OCI-LY7 (cell line): ENCODE data around the gene SASH1. TPM values are rescaled to one million over a fixed set of nuclear protein-coding genes. Genes with fewer than 3 reads are reported as not detected.

Experiments used
- Bru-seq: library from RNA; stranded (reverse); fragments of 400-500 nt; gene quantifications from one replicate; lab custom pipeline; 2021; lab: Mats Ljungman, UMichigan
- BruChase-seq, 2 experiments: library from RNA; stranded (reverse); fragments of 400-500 nt; gene quantifications; one replicate each; lab custom pipeline; 2021; lab: Mats Ljungman, UMichigan
- BruUV-seq: library from RNA; stranded (reverse); fragments of 400-500 nt; replicated peaks from 2 replicates; lab custom pipeline; 2021; lab: Mats Ljungman, UMichigan
- CTCF ChIA-PET: fragments of 300-600 bp; sonication (Branson Sonifier 250); formaldehyde crosslinking; loops from one replicate; lab custom pipeline; 2022; ENCODE audit warnings: antibody characterized with exemption; ENCODE audit not compliant: unreplicated experiment; lab: Charles Lee
- POLR2A ChIA-PET: fragments of 300-600 bp; sonication (Branson Sonifier 250); formaldehyde crosslinking; loops from one replicate; lab custom pipeline; 2022; ENCODE audit warnings: antibody characterized with exemption; lab: Charles Lee
- DNase-seq: peaks from one replicate; pipeline ENCODE4 v3.0.0-alpha.2; 2015; ENCODE audit warnings: low spot score
- H2AFZ ChIP-seq: fragments of 200-600 bp; sonication (generic), shearing (Covaris generic); 2 replicates; pipeline ENCODE4 v1.6.1; 2014; ENCODE audit warnings: mild to moderate bottlenecking, antibody characterized with exemption, low read length, moderate library complexity
- H3K27ac ChIP-seq: fragments of 200-600 bp; sonication (generic); 2 replicates; pipeline ENCODE4 v1.5.1; 2014; ENCODE audit warnings: mixed run types, low read depth, mild to moderate bottlenecking, moderate library complexity, low read length, inconsistent platforms; ENCODE audit not compliant: poor library complexity, severe bottlenecking
- H3K36me3 ChIP-seq: fragments of 200-600 bp; sonication (generic); 2 replicates; pipeline ENCODE4 v1.6.1; 2014; ENCODE audit warnings: mild to moderate bottlenecking, antibody characterized with exemption, low read length, moderate library complexity, mixed read lengths; ENCODE audit not compliant: insufficient read depth
- H3K4me1 ChIP-seq: fragments of 200-600 bp; sonication (generic); 2 replicates; pipeline ENCODE4 v1.5.1; 2014; ENCODE audit warnings: mild to moderate bottlenecking, low read length; ENCODE audit not compliant: insufficient read depth, poor library complexity, severe bottlenecking
- H3K4me2 ChIP-seq: fragments of 200-600 bp; sonication (generic); 2 replicates; pipeline ENCODE4 v1.6.1; 2014; ENCODE audit warnings: mild to moderate bottlenecking, low read length
- H3K4me3 ChIP-seq: fragments of 200-600 bp; sonication (generic); 2 replicates; pipeline ENCODE4 v1.5.1; 2014; ENCODE audit warnings: mild to moderate bottlenecking, low read depth, low read length; ENCODE audit not compliant: poor library complexity, severe bottlenecking
- H3K79me2 ChIP-seq: fragments of 200-600 bp; sonication (generic); 2 replicates; pipeline ENCODE4 v1.6.1; 2016; ENCODE audit warnings: low read depth, mild to moderate bottlenecking, low read length, moderate library complexity, mixed read lengths; ENCODE audit not compliant: insufficient read depth
- H3K9me2 ChIP-seq: fragments of 200-600 bp; sonication (generic); 2 replicates; pipeline ENCODE4 v1.6.1; 2016; ENCODE audit warnings: mild to moderate bottlenecking, low read length, mixed read lengths; ENCODE audit not compliant: insufficient read depth
- H3K9me3 ChIP-seq: fragments of 200-600 bp; sonication (generic); 2 replicates; pipeline ENCODE4 v1.6.1; 2014; ENCODE audit warnings: mild to moderate bottlenecking, mixed run types, low read length, mixed read lengths
- H4K20me1 ChIP-seq: fragments of 200-600 bp; sonication (generic); 2 replicates; pipeline ENCODE4 v1.6.1; 2014; ENCODE audit warnings: mild to moderate bottlenecking, antibody characterized with exemption, low read length, moderate library complexity, mixed read lengths; ENCODE audit not compliant: insufficient read depth
- EZH2phosphoT487 ChIP-seq: fragments of 200-600 bp; sonication (generic); IDR thresholded peaks from 2 replicates; pipeline ENCODE4 v1.6.1; 2018; ENCODE audit warnings: low read depth, borderline replicate concordance, mild to moderate bottlenecking, mixed run types, antibody characterized with exemption, low read length, moderate library complexity, mixed read lengths
- intact Hi-C: fragments of 100-400 bp; cut with micrococcal nuclease; formaldehyde crosslinking; loops from one replicate; pipeline ENCODE4 v1.10.0; 2022; ENCODE audit not compliant: unreplicated experiment
- long read RNA-seq: library from polyadenylated mRNA; stranded (forward); transcript quantifications from one replicate; pipeline ENCODE4 v2.0.0, GENCODE V29; 2022
- total RNA-seq, 2 experiments: library from RNA; depleted of rRNA in 1 of 2; stranded (reverse); fragments of >200 nt in 1 of 2; shearing (Covaris generic) in 1 of 2; gene quantifications; 2 replicates each; pipeline ENCODE4 v1.2.3, GENCODE V29; 2014 to 2022
- TF ChIP-seq, protein P1 (sequence below): fragments of 200-600 bp; sonication (generic); conservative IDR thresholded peaks from 2 replicates; pipeline ENCODE4 v1.5.1; 2014; ENCODE audit warnings: mild to moderate bottlenecking, antibody characterized with exemption, low read length, moderate library complexity, mixed read lengths

SASH1 gene
- total RNA-seq (2014; rRNA removed; shearing (Covaris generic)) (not detected in 2 replicates), total RNA-seq (2022) (not detected in 2 replicates), Bru-seq, nascent RNA (percentile 6 among the genes with signal in this experiment), BruChase-seq, experiment 1, labeled RNA remaining after a 6-hour chase (percentile 4 among the genes with signal in this experiment), BruChase-seq, experiment 2, labeled RNA remaining after a 2-hour chase (percentile 7 among the genes with signal in this experiment)
- long read RNA-seq, result 0 reads

DNA sequence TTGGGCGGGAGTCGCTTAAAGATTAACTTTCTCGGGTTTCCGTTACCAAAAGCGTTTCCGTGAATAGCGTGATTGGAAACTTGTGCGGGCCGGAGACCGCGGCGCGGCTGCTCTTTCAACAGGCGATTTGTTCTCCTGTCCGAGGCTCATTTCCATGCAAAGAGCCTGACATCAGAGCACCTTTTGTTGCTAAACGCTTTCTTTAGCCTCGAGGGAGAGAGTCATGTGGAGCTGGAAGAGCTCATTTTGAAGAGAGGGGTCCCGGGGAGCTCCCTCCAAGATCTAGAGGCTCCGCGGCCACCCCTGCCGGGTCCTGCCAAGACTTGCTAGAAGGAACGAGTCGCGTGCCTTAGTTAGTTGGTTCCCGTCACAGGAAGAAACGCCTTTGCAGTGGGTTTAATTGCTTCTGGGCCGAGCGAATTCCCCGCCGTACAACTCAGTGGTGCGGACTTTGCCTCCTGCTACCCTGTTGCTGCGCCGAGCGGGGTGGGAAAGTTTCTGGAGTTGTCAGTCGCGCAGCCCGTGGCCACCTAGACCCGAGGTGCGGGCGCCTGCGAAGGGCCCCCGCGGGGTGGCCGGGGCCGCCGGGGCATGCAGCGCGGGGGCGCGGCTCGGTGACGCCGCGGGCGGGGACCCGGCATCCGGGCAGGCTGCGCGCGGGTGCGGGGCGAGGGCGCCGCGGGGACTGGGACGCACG, at the start of gene SASH1:
SASH1 (plus strand) TSS at position 489 of the 697 bp plus-strand sequence. CDS start 230 bp downstream, outside the sequence.
- no peak for DNase-seq
- TF ChIP-seq EZH2phosphoT487, result no peak
- TF ChIP-seq, protein P1, sequence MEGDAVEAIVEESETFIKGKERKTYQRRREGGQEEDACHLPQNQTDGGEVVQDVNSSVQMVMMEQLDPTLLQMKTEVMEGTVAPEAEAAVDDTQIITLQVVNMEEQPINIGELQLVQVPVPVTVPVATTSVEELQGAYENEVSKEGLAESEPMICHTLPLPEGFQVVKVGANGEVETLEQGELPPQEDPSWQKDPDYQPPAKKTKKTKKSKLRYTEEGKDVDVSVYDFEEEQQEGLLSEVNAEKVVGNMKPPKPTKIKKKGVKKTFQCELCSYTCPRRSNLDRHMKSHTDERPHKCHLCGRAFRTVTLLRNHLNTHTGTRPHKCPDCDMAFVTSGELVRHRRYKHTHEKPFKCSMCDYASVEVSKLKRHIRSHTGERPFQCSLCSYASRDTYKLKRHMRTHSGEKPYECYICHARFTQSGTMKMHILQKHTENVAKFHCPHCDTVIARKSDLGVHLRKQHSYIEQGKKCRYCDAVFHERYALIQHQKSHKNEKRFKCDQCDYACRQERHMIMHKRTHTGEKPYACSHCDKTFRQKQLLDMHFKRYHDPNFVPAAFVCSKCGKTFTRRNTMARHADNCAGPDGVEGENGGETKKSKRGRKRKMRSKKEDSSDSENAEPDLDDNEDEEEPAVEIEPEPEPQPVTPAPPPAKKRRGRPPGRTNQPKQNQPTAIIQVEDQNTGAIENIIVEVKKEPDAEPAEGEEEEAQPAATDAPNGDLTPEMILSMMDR, result no peak
- ChIA-PET CTCF (no interaction called here), POLR2A (no interaction called here)
- BruUV-seq, result no TSS peak
- Histone ChIP-seq H3K79me2 (no peaks in the 10 kb centered on the region), H3K4me1 (no peaks in the 10 kb centered on the region), H4K20me1 (no peaks in the 10 kb centered on the region), H3K4me2 (no peak within 1 kb of the TSS), H3K9me2 (no peaks in the 10 kb centered on the region), H3K27ac (no peak within 1 kb of the TSS), H2AFZ (no peak within 1 kb of the TSS), H3K4me3 (no peak within 1 kb of the TSS), H3K36me3 (no peaks in the 10 kb centered on the region), H3K9me3 (no peaks in the 10 kb centered on the region)
- intact Hi-C loops, result no loop called here

DNA sequence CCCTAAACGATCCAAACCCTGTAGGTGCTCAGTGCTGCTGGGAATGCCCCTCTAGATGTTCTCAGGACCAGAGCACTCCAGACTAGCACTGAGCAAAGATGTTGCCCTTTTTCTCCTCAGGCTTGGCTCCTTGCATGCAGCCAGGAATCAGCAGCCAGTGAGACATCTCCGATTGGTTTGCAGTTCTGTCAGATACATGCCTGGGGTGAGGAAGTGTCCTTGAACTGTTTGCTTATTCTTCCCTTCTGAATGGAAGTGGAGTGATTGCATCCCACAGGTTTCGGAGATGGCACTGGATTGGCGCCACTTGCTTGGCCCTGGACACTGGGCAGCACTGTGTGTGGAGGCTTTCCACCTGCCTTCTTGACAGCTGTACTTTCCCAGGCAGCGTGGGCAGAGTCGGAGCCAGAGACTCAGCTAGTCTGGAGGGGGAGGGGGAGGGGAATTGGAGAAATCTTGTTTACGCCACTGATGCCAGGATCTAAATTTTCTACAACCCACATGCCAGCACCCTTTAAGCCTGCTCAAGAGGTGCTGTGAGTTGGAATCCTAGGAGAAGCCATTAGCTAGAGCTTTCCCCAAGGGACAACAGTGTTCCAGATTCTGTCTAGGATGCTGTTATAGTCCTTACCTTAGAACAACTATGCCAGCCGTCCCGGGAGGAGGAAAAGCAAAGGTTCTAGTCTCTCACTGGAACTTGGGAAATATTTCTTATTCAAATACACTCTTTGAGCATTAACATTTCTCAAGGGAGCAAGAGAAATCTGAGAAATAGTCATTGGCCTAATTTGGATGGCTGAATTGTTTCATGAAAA, 49.2 kb upstream of the SASH1 start:
- Histone ChIP-seq H3K36me3 (no peaks in the 10 kb centered on the region), H3K9me3 (no peaks in the 10 kb centered on the region), H3K4me1 (no peaks in the 10 kb centered on the region), H3K4me2 (no peak overlapping the region), H3K9me2 (no peaks in the 10 kb centered on the region), H4K20me1 (no peaks in the 10 kb centered on the region), H3K79me2 (no peaks in the 10 kb centered on the region), H3K27ac (no peak overlapping the region), H2AFZ (no peak overlapping the region), H3K4me3 (no peak overlapping the region)
- ChIA-PET CTCF (no interaction called here), POLR2A (no interaction called here)
- intact Hi-C loops, result no loop called here
- BruUV-seq, result no TSS peak
- TF ChIP-seq EZH2phosphoT487, result no peak
- TF ChIP-seq, protein P1, result no peak
- DNase-seq, result no peak
